HG03095 (cell line): ENCODE results near the gene RAMACL.
"Not testable (repeated sequence)": the region's sequence is repeated elsewhere in the genome, so short reads cannot be mapped to it uniquely, and the experiment has no call there.

Experiments used
- ATAC-seq: cut with Tn5 transposase; IDR thresholded peaks from one replicate; pipeline ENCODE4 v1.9.1; 2021; ENCODE audit warnings: moderate library complexity; ENCODE audit not compliant: unreplicated experiment

Gene RAMACL

DNA sequence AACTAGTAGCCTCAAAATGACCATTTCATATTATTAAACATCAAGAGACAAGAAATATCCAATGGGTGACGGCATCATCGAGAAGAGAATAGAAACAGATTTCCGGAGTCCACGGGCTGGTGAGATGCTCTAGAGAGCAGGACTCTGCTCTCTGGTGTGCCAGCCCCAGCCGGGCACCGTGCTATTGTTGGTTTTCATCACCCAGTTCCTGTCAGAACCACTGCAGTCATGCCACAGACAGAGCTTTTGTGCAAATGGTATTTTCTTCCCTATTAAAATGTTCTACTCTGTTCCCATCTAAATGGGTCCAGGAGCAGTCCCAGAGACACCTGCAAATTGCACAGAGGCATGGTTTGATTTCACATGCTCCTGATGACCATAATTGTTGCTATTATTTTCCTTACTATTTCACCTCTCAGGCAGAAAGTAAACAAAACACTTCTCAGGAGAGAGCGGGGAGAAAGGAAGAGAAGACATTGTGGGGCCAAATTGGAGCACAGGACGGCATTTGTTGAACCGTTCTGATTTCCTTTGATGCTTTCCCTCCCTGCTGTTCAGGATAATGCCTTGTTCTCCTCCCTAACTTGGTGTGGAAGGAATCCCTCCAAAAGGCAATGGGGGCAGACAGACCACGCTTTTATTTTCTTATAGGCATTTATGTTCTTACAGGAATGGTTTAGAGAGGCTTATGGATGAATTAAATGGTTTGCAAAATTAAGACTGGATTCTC lies 11.4 kb upstream of the RAMACL start:
- no peak for ATAC-seq

DNA sequence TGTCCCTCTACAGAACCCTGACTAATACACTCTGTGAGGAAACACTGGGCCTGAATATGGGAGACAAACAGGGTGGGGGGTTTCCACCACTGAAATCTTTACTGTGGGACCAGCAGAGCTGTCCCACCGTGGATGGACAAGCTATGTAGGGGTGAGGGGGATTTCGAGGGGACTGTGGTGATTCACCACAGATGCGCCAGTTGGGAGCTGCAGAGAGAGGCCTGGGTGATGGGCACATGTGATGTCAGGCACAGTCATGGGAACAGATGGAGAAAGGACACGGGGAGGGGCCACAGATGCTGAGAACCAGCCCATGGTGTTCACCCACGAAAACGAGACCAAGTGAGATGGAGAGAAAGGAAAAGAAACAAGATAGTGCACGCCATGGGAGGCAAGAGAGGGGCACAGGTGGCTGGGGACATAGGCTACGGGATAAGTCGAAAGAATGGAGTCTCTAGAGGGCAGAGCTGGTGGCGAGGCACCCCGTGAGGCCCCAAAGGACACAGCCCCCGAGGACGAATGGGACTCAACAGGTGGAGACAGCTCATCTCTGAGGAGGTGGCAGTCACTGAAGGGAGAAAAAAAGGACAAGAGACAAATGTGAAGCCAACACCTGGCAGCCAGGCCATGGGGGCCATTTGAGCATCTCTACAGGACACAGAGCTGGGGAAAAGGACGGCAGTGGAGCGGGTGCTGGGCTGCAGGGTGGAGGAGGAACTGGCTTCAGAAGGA lies 10.5 kb upstream of the RAMACL start:
- no peak for ATAC-seq

DNA sequence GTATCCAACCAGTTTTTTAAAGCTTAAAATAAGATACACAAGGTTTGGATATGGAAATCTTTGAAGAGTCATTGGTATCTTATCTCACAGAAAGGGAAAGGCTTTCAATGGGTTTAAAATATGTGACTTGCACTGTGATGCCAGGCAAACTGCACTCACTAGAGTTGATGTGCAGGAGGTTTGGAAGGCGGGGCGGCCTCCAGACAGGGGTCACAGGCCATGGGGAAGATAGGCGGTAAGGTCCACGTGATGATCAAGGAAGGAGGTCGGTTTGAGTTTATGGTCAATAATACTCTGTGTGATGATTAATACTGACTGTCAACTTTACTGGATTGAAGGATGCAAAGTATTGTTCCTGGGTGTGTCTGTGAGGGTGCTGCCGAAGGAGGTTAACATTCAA lies 9.5 kb upstream of the RAMACL start:
- no peak for ATAC-seq

DNA sequence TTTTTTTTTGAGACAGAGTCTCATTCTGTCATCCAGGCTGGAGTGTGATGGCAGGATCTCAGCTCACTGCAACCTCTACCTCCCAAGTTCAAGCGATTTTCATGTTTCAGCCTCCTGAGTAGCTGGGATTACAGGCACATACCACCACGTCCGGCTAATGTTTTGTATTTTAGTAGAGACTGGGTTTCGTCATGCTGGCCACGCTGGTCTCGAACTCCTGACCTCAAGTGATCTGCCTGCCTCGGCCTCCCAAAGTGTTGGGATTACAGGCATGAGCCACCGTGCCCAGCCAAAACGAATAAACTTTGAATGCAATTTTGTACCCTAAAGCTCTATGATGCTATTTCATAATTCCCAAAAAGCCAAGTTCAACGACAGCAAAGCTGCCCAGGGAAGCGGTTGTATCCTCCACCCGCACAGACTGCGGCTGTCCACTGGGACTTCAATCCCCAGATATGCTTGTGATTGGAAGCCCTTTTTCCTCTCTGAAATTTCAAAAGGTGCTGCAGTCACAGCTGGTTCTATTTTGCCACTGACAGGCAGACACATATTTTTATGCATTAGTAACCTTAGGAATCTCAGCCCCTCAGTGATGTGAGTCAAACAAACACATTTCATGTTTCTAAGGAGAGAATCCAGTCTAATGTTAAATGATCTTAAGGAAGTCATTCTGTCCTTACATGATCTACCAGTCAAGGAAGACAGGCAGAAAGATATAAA lies 8.7 kb upstream of the RAMACL start:
- no peak for ATAC-seq

DNA sequence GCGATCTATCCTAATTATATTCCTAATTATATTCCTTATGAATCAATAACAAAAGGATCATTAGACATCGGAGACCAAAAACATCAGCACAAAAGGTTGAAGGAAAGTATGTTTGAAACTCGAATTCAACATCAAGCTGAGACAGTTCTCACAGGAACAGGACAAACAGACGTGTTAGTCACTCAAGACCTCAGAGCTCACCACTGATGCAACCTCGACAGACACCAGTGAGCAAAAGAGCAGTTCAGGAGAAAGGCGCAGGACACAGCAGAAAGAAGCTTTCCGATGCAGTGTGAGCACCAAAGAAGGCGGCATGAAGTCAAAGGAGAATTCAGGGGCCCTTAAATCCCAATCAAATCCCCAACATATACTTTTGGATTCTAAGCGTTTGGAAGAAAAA lies 6.3 kb upstream of the RAMACL start:
- no peak for ATAC-seq

DNA sequence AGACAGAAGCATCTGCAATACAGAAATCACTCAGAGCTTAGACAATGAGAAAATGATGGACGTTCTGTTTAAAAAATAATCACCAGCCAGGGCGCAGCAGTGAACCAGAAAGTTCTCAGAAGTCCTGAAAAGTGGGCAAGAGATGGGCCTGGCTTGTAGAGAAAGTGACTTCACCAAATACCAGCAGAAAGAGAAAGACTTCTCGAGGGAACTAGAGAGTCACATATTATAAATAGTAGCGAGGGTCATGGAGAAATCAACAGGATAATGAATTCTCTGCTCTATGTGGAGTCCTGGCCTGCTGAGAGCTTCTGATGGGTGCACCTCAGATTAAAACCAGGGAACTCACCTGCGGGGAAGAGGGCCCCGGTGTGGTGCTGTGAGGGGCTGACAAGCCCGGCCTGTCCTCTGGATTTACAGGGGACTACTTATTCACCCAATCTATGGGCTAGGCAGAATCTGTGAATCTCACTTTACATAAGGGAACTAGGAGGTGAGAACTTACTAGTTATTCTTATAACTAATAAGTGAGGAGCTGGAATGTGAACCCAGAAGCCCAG lies 5.6 kb upstream of the RAMACL start:
- ATAC-seq = no peak

DNA sequence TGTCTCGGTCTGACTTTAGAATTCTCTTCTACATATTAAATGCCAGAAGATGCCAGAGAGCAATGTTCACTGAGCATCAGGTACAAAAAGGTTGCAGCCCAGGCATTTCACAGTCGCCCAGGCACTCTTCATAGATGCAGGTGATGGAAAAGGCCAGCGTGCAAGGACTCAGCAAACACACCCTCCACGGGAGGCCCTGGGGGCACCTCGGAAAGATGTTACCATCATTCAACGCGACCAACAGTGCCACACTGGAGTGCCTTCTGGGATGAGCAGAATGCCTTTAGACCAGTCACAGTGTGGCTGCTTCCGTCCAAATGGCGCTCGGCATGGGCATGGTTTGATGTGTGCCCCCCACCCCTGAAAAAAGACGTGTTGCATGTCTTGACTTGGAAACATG lies 4.5 kb upstream of the RAMACL start:
- no peak for ATAC-seq

DNA sequence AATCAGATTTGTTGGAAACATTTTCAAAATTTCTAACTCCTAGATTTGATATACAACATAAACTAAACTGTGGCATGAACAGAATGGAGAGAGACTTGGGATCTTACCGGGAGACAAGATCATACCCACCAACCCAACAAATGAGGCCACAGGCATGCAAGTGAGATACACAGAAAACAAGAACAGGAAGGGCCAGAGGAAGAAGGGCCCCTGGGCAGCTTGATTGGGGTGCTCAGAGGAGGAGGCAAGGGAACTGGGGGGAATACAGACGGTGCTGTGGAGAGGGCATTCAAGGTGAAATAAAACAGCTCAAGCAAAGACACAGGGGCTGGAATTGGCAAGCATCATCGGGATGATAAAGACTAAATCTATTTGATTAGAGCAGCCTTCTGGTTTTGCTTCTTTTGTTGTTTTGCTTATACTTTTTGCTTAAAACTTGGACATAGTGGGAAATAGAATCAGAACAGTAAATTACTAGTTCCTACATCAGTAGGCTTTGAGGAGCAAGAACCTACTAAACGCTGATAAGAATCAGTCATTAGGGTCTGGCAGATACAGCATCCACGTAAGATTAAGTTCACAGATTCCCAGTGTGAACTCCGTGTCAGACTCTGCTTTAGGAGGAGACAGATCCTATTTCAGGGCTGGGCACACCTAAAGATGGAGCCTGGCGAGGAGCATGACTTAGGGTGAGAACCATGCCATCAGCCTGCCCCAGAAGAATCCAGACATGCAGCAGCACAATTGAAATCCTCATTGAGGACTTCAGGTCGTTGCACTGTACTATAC lies 3.5 kb upstream of the RAMACL start:
- no peak for ATAC-seq

DNA sequence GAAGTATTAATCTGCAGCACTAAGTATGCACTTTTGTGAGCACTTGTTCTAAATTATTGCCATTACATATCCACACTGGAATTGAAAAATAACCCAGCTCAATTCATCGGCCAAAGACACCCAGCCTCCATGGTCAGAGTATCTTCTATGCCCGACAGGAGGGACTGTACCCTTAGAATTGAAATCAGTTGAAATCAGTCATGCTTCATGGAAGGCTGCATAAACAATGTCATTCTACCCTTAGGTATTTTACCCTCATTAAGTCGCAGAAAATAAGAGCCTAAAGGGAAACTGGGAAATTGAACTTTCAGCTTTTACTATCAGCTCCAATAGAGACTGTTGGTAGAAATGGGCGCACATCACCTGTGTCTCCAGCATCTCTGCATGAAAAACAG lies 2.9 kb upstream of the RAMACL start:
- no peak for ATAC-seq

DNA sequence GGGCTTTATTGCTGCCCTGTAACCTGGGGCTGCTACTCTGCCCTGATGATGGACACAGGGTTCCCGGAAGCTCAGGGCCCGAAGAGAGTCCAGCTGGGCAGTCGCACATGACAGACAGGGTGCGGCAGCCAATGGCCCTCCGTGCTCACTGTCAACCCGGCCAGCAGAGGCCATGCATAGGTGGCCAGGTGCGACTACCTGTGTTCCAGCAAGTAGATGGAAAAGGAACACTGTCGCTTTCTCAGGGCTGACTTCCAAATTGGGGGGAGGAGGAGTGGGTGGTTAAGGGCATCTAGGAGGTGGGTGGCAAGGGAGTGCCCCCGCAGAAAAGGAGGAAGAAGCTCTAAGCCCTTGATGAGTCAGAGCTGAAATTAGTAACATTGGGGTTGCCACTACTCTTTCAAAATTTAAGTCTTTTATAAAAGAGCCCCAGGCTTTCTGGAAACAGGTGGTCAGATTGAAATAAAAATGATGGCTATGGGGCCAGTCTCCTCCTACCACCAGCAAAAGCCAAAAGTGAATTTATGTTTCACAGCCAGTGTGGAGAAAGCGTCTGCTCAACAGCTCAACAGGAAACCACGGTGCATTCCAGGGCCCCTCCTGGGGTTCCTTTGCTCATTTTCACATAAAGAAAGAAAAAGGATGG lies 2.3 kb upstream of the RAMACL start:
- ATAC-seq = no peak

DNA sequence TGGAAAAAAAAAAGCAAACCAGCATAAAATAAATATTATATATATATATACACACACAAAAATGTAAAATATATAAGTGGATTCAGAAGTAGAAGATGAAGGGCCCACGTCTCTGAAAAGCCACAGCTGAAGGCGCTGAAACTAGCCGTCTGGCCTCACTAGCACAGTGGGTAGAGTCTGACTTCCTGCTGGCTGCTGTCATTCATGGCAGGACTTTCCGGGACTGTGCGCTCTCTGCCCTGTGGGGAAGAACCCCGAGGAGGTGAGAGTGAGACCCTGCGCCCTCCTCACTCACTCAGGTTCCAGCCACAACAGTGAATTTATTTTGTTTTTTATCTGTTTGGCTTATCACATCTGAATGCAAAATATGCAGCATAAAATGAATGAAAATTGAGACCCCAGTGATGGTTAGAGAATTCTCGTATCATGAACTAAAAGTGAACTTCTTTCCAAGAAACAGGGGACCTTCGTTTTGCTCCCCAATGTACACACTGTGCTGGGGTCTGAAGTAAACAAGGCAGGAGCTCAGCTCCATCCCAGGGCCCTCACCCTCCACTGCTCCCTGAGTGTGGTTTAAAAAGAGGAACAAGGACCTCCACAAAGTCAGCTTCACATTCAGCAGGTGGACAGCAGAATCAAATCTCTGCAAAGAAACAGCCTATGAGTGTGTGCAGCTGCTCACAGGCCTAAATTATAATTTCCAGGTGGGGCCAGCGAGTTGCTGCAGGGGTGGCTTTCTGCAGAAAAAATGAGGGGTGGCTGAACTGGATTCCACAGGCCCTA lies 1.3 kb upstream of the RAMACL start:
- ATAC-seq = peak; percentile 79

DNA sequence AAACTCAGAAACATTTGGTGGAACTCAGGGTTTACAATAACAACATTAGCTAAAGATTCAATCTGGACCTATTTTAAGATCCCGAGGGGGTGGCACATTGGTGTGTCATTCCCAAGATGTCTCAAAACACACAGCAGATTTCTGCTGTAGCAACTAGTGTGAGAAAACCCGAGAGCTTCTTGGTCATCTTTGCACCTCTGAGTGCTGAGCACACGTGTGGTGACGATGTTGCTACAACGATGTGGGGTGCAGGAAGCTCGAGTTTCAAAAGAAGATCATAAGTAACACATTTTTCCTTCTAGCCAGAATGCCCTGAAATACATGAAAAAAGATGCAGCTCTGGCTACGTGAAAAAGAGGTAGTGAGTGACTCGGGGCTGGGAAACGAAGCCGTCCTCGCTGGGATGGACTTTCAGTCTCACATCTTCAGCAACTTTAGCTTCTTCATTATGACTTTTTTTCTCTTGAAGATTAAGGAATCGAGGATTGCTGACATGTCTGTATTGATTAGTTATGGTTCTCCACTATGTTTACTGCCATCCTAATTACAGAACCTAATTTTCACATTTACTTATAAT lies 1.5 kb downstream of the RAMACL start:
- ATAC-seq = no peak

DNA sequence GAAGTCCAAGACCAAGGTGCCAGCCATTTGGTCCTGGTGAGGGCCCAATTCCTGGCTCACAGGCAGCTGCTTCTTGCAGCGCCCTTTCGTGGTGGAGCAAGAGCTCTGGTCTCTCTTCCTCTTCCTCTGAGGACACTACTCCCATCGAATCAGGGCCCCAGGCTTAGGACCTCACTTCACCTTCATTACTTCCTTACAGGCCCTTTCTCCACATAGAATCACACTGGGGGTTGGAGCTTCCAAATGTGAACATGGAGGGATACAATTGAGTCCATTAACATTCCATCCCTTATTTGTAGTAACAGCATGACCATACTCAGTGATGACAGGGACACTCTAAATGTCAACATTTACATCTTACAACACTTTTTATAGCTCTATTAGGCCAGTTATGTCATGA lies 2.3 kb downstream of the RAMACL start:
- no peak for ATAC-seq

DNA sequence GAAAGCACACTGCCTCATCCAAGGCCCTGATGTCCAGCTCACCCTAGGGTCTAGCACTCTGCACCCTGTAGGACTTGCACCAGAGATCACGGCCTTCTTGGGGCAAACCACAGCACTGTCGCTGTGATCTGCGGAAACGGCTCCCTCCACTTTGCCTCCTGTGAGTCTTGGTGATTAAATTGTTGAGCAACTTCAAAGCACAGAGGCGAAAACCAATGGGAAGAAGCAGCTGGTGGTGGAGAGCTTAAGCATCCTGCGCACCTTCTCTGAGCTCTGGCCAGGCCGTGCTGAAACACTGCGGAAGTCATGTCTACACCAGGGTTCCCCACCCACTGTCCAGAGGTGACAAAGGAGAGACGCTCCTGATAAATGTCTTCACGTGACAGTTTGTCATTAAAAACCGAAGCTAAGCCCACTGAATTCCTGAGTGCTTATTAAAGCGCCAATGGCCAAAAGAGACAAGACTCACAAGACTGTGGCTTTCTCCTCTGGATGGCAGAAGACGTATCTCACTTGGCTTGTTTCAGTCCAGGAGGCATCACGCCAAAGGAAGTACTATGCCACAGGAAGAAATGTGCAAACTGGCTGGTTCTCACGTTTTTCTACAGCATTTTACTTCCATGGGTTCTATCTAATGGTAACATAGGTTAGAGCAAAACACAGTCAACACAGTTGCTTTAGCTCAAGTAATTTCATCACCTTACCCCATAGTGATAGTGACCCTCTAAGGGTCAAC lies 3.1 kb downstream of the RAMACL start:
- ATAC-seq = no peak

DNA sequence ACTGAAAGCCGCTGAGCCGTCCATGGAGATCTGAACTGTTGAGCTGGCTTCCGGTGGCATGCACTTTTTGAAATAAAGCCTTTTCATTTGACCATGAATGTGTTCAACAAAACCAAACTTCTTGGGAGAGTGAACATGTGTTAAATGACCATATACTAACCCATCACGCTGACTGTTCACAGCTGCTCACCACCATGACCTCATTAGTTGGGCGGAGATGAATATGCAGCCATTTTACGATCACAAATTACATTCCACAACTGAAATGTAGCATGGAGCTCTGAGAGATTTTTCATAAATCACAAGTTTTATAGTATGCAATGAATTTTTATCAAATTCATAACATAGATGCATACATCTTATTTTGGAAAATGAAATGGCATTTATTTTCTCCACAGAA lies 4.2 kb downstream of the RAMACL start:
- ATAC-seq = no peak

DNA sequence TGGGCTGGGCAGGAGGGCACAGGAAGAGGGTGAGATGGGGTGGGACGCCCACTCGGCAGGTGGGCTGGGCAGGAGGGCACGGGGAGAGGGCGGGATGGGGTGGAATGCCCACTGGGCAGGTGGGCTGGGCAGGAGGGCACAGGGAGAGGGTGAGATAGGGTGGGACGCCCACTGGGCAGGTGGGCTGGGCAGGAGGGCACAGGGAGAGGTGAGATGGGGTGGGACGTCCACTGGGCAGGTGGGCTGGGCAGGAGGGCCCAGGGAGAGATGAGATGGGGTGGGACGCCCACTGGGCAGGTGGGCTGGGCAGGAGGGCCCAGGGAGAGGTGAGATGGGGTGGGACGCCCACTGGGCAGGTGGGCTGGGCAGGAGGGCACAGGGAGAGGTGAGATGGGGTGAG lies 4.7 kb downstream of the RAMACL start:
- ATAC-seq = not testable (repeated sequence)

DNA sequence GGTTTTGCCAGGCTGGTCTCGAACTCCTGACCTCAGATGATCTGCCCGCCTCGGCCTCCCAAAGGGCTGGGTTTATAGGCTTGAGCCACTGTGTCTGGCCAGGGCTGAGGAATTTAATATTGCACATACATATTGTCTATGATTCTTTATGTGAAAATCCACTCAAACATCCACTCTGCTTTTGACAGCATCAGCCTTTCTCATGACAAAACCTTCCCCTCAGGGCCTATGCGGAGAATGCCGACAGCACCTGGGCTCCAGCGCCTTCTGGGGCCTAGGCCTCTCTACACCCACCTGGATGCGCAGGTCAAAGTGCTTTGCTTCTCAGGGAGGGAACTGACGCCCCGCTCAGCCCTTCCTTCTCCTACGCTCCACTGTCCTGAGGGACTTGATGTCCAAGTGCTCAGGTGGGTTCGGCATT lies 5.4 kb downstream of the RAMACL start:
- no peak for ATAC-seq
